Measurements from ENCODE around the gene LZTR1.
"Not testable (repeated sequence)": the region's sequence is repeated elsewhere in the genome, so short reads cannot be mapped to it uniquely, and the experiment has no call there.

The LZTR1 gene

GRCh38 chr22:20981787-20982562 lies at the start of gene LZTR1:
Gene LZTR1, plus strand, starts transcription at chr22:20982297. Its CDS starts 75 bp downstream, at chr22:20982372.
- peak; percentile 86 for DNase-seq (ENCODE audit: low spot score)

GRCh38 chr22:20933910-20934309 lies 48.2 kb upstream of the LZTR1 start:
- DNase-seq (ENCODE audit: low spot score) = no peak

- not testable (repeated sequence) for DNase-seq (ENCODE audit: low spot score)
Observed at GRCh38 chr22:20935049-20935448, 47.0 kb upstream of the LZTR1 start.

- DNase-seq (ENCODE audit: low spot score) = not testable (repeated sequence)
Observed at GRCh38 chr22:20935780-20936539, 46.1 kb upstream of the LZTR1 start.

- DNase-seq (ENCODE audit: low spot score) = no peak
Observed at GRCh38 chr22:20937031-20937793, 44.9 kb upstream of the LZTR1 start.

- no peak for DNase-seq (ENCODE audit: low spot score)
Observed at GRCh38 chr22:20937794-20938671, 44.1 kb upstream of the LZTR1 start.

DNA sequence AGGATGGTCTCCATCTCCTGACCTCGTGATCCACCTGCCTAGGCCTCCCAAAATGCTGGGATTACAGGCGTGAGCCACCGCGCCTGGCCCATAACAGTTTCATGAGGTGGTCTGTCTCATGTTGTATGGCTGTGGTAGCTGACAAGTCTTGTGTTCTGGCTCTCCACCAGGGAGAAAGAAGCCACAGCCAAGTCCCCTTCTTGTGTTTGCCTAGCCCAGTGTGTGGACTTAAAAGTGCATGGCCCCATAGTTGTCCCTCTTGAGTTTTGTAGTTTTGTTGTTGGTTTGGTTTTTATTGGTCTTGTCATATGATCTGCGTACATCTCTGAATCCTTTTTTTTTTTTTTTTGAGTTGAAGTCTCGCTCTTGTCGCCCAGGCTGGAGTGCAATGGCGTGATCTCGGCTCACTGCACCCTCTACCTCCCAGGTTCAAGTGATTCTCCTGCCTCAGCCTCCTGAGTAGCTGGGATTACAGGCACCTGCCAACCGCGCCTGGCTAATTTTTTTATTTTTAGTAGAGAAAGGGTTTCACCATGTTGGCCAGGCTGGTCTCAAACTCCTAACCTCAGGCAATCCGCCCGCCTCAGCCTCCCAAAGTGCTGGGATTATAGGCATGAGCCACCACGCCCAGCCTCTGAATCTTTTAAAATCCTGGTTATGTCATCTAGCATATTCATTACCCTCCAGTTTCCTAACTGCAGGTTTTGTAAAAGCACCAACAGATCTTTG lies 42.5 kb upstream of the LZTR1 start:
- not testable (repeated sequence) for DNase-seq (ENCODE audit: low spot score)

DNA sequence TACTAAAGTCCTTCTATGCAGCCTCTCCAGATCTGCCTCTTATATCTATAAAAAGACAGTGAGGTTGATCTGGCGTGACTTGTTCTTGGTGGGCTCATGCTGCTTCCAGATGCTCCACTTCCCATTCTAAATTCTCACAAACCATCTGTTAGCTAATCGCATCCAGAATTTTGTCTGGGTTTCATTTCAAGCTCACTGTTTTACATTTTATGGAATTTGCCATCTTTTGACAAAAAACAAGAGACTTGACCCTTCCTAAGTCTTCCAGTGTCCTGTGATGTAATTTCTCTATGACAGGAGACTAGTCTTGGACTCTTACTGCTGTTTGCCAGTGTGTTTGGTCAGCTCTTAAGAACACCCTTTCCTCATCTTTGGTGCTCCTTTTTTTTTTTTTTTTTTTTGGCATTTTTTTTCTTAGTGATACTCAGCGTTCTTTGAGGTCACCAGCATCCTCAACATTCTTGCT lies 41.9 kb upstream of the LZTR1 start:
- no peak for DNase-seq (ENCODE audit: low spot score)

- no peak for DNase-seq (ENCODE audit: low spot score)
Observed at GRCh38 chr22:20940904-20941385, 41.2 kb upstream of the LZTR1 start.

DNA sequence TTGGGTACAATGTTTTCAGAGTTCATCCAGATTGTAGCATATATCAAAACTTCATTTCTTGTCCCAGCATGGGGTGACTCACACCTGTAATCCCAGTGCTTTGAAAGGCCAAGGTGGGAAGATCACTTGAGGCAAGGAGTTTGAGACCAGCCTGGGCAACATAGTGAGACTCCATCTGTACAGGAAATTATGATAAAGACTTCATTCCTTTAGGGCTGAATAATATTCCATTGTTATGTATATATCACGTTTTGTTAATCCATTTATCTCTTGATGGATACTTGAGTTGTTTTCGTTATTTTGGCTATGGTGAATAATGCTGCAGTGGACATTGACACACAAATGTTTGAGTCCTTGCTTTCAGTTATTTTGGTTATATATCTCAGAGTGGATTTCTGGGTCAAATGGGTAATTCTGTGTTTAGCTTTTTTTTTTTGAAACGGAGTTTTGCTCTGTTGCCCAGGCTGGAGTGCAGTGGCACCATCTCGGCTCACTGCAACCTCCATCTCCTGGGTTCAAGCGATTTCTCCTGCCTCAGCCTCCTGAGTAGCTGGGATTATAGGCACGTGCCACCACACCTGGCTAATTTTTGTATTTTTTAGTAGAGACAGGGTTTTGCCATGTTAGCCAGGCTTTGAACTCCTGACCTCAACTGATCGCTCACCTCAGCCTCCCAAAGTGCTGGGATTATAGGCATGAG lies 39.7 kb upstream of the LZTR1 start:
- not testable (repeated sequence) for DNase-seq (ENCODE audit: low spot score)

DNA sequence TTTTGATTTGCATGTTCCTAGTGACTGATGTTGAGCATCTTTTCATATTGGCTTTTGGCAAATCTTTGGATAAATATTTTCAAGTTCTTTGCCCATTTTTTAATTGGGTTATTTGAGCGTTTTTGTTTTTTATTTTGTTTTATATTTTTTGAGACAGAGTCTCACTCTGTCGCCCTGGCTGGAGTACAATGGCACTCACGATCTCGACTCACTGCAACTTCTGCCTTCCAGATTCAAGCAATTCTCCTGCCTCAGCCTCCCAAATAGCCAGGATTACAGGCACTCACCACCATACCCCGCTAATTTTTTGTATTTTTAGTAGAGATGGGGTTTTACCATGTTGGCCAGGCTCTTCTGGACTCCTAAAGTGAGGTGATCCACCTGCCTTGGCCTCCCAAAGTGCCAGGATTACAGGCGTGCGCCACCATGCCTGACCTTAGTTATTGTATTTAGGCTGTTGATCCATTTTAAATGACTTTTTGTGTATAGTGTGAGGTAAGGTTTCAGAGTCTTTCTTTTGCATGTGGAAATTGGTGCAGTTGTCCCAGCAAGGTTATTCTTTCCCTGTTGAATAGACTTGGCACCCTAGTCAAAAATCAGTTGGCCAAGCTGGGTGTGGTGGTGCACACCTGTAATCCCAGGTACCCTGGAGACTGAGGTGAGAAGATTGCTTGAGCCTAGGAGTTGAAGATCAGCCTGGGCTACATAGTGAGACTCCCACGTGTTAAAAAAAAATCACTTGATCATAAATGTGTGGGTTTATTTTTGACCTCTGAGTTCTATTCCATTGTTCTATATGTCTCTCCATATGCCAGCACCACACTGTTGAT lies 38.8 kb upstream of the LZTR1 start:
- DNase-seq (ENCODE audit: low spot score) = no peak

DNA sequence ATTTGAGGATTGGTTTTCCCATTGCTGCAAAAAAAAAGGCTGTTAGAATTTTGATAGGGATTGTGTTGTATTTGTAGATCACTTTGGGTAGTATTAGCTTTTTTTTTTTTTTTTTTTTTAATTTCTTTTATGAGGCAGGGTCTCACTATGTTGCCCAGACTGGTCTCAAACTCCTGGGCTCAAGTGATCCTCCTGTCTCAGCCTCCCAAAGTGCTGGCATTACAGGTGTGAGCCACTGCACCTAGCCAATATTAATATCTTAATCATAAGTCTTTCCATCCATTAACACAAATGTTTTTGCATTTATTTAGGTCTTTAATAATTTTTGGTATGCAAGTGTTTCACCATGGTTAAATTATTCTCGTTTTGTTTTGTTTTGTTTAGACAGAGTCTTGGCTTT lies 38.1 kb upstream of the LZTR1 start:
- no peak for DNase-seq (ENCODE audit: low spot score)

DNA sequence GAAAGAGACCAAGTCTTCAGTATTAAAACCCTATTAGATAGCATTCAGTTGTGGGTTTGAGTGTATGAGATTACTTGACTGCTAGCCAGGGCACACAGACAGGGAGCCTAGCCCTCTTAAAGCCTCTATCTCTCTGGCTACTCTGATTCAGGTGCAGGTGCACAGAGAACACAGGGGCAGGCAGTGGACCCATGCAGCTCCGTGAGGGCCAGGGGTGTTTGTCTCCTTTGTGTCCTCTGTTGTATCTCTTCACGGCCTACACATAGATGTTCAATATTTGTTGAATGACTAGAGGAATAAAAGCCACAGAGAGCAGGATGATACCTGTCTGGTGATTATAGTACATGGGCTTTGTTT lies 36.5 kb upstream of the LZTR1 start:
- DNase-seq (ENCODE audit: low spot score) = no peak

DNA sequence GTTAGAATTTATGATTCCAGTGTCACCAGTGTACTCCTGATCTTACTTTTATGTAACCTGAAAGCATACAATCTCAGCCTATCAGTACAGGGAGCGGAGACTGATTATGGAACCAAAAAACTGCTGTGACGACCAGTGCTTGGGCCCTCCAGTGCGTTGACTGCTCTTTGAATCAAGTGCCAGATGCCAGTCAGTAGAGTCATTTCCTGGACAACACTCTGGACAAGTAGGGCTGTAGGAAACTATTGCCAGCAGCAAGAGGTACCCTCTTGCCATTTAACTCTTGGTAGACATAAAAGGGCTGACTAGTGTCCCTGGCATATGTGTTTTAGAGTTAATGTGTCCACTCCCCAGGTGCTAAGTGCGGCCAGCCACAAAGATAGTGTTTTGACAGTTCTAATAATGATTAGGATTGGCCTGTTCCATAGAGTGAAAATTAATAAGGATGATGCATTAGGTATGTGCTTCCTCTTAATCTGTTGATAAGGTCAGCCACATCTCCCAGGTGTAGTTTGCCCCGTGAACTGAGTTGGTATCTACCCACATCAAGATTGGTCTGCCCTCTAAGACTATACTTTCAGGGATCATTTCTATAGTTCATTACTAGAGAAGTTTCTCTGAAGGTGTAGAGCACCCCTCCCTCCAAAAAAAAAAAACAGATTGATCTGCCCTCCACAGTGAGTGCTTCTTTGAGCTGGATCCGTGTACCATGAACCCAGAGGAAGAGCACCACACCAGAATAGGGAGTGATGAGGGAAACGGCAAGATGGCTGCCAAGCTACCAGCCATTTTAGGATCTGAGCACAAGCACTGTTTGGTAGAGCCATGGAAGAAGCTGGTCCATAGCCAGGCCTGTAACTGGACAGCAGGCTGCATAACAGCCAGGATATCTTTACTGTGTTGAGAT lies 35.8 kb upstream of the LZTR1 start:
- DNase-seq (ENCODE audit: low spot score) = no peak

GRCh38 chr22:20946991-20947390 lies 35.1 kb upstream of the LZTR1 start:
- DNase-seq (ENCODE audit: low spot score) = no peak

GRCh38 chr22:20948450-20948849 lies 33.6 kb upstream of the LZTR1 start:
- no peak for DNase-seq (ENCODE audit: low spot score)

DNA sequence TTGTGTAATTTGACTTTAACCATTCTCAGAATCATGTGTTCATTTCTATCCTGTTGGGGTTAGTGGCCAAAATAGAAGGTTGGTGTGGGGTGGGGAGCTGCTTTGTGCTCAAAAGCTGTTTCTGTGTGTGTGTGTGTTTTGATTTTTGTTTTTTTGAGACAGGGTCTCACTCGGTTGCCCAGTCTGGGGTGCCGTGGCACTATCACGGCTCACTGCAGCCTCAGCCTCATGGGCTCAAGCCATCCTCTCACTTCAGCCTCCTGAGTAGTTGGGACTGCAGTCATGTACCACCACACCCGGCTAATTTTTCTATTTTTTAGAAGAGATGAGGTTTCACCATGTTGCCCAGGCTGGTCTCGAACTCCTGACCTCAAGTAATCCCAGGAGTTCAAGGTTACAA lies 33.1 kb upstream of the LZTR1 start:
- DNase-seq (ENCODE audit: low spot score) = no peak

DNA sequence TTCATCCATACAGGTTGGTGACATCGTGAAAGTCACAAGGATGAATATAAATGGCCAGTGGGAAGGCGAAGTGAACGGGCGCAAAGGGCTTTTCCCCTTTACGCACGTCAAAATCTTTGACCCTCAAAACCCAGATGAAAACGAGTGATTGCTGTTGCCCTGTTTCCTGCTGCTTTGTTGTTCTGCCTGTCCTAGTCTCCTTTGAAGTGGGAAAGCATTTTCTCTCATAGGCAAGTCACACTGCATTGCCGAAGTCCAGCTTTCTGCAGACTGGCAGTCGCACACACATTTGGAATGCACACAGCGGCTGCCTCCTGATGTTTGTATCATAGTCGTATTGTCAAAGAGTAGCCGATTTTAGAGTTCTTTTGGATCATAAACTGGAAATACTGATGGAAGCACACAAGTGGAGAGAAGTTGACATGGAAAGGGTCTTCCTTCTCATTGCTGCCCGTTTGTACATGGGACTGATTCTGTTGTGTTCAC lies 32.4 kb upstream of the LZTR1 start:
- no peak for DNase-seq (ENCODE audit: low spot score)

Data from globus pallidus (tissue), 1 donor.